ENCODE data around the gene C2orf69. TPM values are rescaled to one million over a fixed set of nuclear protein-coding genes. Genes with fewer than 3 reads are reported as not detected.

C2orf69 gene
- total RNA-seq, 1 donor from 2014 or later, result 7.9 TPM

DNA sequence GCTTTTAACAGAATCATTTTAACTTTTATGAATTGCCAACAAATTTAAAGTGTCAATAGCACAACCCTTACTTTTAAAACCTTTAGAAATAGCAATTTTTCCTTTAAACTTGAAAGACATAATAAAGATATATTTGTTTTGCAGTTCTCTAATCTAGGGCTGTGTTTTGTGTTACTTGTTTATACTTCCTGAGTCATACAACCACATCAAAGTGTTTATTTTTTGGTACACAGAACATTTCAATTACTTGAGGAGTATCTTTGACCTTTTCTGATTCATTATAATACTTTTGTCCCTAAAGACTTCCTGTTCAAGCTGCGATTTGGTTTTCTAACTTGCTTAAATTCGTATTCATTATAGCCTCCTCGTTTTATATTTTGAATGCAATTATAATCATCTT lies 22.4 kb downstream of the C2orf69 start:
- H3K9me3 ChIP-seq (ENCODE audit: insufficient read depth, low read depth, low read length), result no peaks in the 10 kb centered on the region
- H3K4me3 ChIP-seq (ENCODE audit: insufficient read depth, low read depth, low read length), result no peak overlapping the region
- no peaks in the 10 kb centered on the region for H3K4me1 ChIP-seq (ENCODE audit: insufficient read depth, low read length)
- H2AFZ ChIP-seq (ENCODE audit: low read depth, low read length), result no peak overlapping the region
- H3K79me2 ChIP-seq (ENCODE audit: insufficient read depth, low read length), result peaks cover 6% of the 10 kb centered on the region
- no peak overlapping the region for H3K27ac ChIP-seq (ENCODE audit: low read depth, low read length)
- H3K36me3 ChIP-seq (ENCODE audit: insufficient read depth, low read length), result peaks cover 12% of the 10 kb centered on the region
- no peaks in the 10 kb centered on the region for H3K9me3 Mint-ChIP-seq (ENCODE audit: unreplicated experiment)
- H3K27me3 ChIP-seq (ENCODE audit: insufficient read depth, low read length), result no peaks in the 10 kb centered on the region
- H3K36me3 Mint-ChIP-seq (ENCODE audit: low read depth, unreplicated experiment), result peaks cover 7% of the 10 kb centered on the region
- peaks cover 6% of the 10 kb centered on the region for H3K4me1 Mint-ChIP-seq (ENCODE audit: low read depth, unreplicated experiment)
- H3K9ac ChIP-seq (ENCODE audit: low read length), result no peak overlapping the region
- FAIRE-seq (no peak), DNase-seq (ENCODE audit: low read depth) (no peak)
- H3K27me3 Mint-ChIP-seq (ENCODE audit: low read depth, unreplicated experiment), result no peaks in the 10 kb centered on the region
- no peak overlapping the region for H3K27ac Mint-ChIP-seq (ENCODE audit: unreplicated experiment)
- H3K4me3 Mint-ChIP-seq (ENCODE audit: unreplicated experiment), result no peak overlapping the region
- H4K20me1 ChIP-seq (ENCODE audit: insufficient read depth, low read length), result peaks cover 4% of the 10 kb centered on the region
- no peak for TF ChIP-seq EZH2 (IDR thresholded peaks at IDR 0.05; ENCODE audit: insufficient read depth, low read length)
- TF ChIP-seq, protein P1, sequence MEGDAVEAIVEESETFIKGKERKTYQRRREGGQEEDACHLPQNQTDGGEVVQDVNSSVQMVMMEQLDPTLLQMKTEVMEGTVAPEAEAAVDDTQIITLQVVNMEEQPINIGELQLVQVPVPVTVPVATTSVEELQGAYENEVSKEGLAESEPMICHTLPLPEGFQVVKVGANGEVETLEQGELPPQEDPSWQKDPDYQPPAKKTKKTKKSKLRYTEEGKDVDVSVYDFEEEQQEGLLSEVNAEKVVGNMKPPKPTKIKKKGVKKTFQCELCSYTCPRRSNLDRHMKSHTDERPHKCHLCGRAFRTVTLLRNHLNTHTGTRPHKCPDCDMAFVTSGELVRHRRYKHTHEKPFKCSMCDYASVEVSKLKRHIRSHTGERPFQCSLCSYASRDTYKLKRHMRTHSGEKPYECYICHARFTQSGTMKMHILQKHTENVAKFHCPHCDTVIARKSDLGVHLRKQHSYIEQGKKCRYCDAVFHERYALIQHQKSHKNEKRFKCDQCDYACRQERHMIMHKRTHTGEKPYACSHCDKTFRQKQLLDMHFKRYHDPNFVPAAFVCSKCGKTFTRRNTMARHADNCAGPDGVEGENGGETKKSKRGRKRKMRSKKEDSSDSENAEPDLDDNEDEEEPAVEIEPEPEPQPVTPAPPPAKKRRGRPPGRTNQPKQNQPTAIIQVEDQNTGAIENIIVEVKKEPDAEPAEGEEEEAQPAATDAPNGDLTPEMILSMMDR (IDR thresholded peaks at IDR 0.05; ENCODE audit: insufficient read depth, low read depth, low read length), result no peak
- no peak overlapping the region for H3K4me2 ChIP-seq (ENCODE audit: low read length)

DNA sequence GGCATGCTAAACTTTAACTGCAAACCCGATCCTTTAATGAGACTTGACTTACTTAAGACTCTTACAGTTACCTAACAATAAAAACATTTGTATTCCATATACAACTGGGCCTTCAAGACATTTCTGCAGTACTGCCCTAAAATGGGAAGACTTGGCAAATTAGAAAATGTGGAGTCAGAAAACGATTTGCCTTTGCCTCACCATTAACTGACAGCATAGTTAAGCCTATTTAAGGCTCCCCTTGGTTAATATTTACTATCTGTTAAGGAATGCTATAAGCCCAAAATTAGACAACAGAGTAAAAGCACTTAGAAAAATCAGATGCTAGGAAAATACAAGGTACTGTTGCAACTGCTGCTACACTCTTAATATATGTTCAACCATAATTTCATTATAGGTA lies 25.5 kb downstream of the C2orf69 start:
- Histone ChIP-seq H3K4me1 (ENCODE audit: insufficient read depth, low read length) (no peaks in the 10 kb centered on the region), H3K9ac (ENCODE audit: low read length) (no peak overlapping the region), H3K9me3 (ENCODE audit: insufficient read depth, low read depth, low read length) (no peaks in the 10 kb centered on the region), H3K4me2 (ENCODE audit: low read length) (no peak overlapping the region), H3K27ac (ENCODE audit: low read depth, low read length) (no peak overlapping the region), H3K27me3 (ENCODE audit: insufficient read depth, low read length) (no peaks in the 10 kb centered on the region), H3K36me3 (ENCODE audit: insufficient read depth, low read length) (peaks cover 12% of the 10 kb centered on the region), H4K20me1 (ENCODE audit: insufficient read depth, low read length) (peaks cover 7% of the 10 kb centered on the region), H3K79me2 (ENCODE audit: insufficient read depth, low read length) (peaks cover 3% of the 10 kb centered on the region), H2AFZ (ENCODE audit: low read depth, low read length) (no peak overlapping the region), H3K4me3 (ENCODE audit: insufficient read depth, low read depth, low read length) (no peak overlapping the region)
- Mint-ChIP-seq H3K36me3 (ENCODE audit: low read depth, unreplicated experiment) (peaks cover 7% of the 10 kb centered on the region), H3K9me3 (ENCODE audit: unreplicated experiment) (no peaks in the 10 kb centered on the region), H3K4me3 (ENCODE audit: unreplicated experiment) (no peak overlapping the region), H3K27ac (ENCODE audit: unreplicated experiment) (no peak overlapping the region), H3K27me3 (ENCODE audit: low read depth, unreplicated experiment) (no peaks in the 10 kb centered on the region), H3K4me1 (ENCODE audit: low read depth, unreplicated experiment) (peaks cover 6% of the 10 kb centered on the region)
- no peak for TF ChIP-seq EZH2 (IDR thresholded peaks at IDR 0.05; ENCODE audit: insufficient read depth, low read length)
- TF ChIP-seq, protein P1 (IDR thresholded peaks at IDR 0.05; ENCODE audit: insufficient read depth, low read depth, low read length), result no peak
- FAIRE-seq (no peak), DNase-seq (ENCODE audit: low read depth) (no peak)

DNA sequence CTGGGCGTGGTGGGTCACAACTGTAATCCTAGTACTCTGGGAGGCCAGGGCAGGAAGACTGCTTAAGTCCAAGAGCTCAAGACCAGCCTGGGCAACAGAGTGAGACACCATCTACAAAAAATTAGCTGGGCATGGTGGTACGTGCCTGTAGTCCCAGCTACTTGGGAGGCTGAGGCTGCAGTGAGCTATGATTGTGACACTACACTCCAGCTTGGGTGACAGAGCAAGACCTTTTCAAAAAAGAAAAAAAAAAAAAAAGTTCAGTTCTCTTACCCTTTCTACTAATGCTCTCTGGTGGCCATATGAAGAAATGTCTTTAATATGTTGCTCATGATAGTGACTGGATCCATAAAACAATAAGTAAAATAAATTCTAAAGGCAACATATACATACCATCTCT lies 29.3 kb downstream of the C2orf69 start:
- H3K9me3 Mint-ChIP-seq (ENCODE audit: unreplicated experiment), result no peaks in the 10 kb centered on the region
- Histone ChIP-seq H3K27me3 (ENCODE audit: insufficient read depth, low read length) (no peaks in the 10 kb centered on the region), H3K27ac (ENCODE audit: low read depth, low read length) (no peak overlapping the region), H4K20me1 (ENCODE audit: insufficient read depth, low read length) (peaks cover 9% of the 10 kb centered on the region), H3K4me2 (ENCODE audit: low read length) (no peak overlapping the region), H3K79me2 (ENCODE audit: insufficient read depth, low read length) (peaks cover 8% of the 10 kb centered on the region), H3K4me3 (ENCODE audit: insufficient read depth, low read depth, low read length) (no peak overlapping the region), H3K4me1 (ENCODE audit: insufficient read depth, low read length) (no peaks in the 10 kb centered on the region), H3K36me3 (ENCODE audit: insufficient read depth, low read length) (peaks cover 3% of the 10 kb centered on the region), H3K9ac (ENCODE audit: low read length) (no peak overlapping the region), H2AFZ (ENCODE audit: low read depth, low read length) (no peak overlapping the region), H3K9me3 (ENCODE audit: insufficient read depth, low read depth, low read length) (no peaks in the 10 kb centered on the region)
- no peaks in the 10 kb centered on the region for H3K27me3 Mint-ChIP-seq (ENCODE audit: low read depth, unreplicated experiment)
- peak overlapping the region; percentile 18 for H3K27ac Mint-ChIP-seq (ENCODE audit: unreplicated experiment)
- no peaks in the 10 kb centered on the region for H3K4me1 Mint-ChIP-seq (ENCODE audit: low read depth, unreplicated experiment)
- H3K36me3 Mint-ChIP-seq (ENCODE audit: low read depth, unreplicated experiment), result peaks cover 8% of the 10 kb centered on the region
- FAIRE-seq (no peak), DNase-seq (ENCODE audit: low read depth) (no peak)
- no peak for TF ChIP-seq EZH2 (IDR thresholded peaks at IDR 0.05; ENCODE audit: insufficient read depth, low read length)
- TF ChIP-seq, protein P1 (IDR thresholded peaks at IDR 0.05; ENCODE audit: insufficient read depth, low read depth, low read length), result peak; percentile 15
- H3K4me3 Mint-ChIP-seq (ENCODE audit: unreplicated experiment), result no peak overlapping the region

Measured in astrocyte (in vitro differentiated cells and primary cell).